Fibroblast of lung (primary cell): ENCODE results near the gene EN2.

Source experiments
- EZH2 ChIP-seq: IDR thresholded peaks from 2 replicates; pipeline ENCODE4 v1.5.1; 2012; ENCODE audit warnings: low read length, control low read depth, mild to moderate bottlenecking; ENCODE audit errors: missing control alignments
- TF ChIP-seq, protein P1 (sequence below), 2 donors: IDR thresholded peaks in 1 of 2; conservative IDR thresholded peaks in 1 of 2; 1 replicate in 1 of 2; 2 replicates in 1 of 2; pipeline ENCODE4 v1.5.1; 2011 to 2012; ENCODE audit warnings: low read length in 2 of 2, control low read depth in 1 of 2, inconsistent platforms in 1 of 2, low read depth in 1 of 2, mild to moderate bottlenecking in 1 of 2

DNA sequence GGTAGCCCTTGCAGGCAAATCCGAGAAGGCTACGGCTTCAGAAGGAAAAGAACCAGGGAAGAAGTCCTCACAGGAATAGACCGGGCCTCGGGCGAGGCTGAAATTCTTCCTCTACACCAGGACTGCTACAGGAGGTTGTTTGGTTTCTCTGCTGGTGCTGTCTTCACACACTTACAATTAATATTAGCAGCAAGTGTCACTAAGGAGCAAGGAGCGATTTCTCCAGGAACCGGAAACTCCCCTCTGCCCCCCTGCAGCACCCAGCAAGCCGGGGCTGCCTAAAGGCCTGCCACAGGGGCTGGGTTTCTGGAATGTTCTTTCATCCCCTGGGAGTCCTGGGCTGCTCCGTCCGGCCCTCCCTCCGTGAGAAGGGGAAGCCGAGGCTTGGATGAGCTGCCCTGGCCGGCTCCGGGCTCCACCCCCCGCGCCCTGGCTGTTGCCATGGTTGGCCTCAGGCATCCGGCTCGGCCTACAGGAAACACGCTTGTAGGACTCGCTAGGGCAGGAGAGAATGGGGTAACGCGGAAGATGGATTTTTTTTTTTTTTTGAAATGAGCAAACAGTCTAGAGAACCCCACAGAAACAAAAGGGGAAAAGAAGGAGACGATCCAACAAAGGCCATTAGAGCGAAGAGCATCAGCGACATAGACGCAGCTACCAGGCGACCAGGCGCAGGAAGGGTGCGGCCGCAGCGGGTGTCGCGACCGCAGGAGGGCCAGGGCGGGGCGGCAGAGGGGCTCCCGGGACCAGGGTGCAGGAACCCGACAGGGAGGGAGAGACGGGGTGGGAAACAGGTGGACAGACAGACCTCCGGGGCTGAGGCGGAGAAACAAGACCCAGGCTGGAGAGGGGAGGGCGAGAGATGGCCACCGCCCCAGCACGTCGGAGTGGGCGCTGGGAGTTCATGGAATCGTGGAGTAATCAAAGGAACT lies 33.0 kb downstream of the EN2 start:
- TF ChIP-seq, protein P1, sequence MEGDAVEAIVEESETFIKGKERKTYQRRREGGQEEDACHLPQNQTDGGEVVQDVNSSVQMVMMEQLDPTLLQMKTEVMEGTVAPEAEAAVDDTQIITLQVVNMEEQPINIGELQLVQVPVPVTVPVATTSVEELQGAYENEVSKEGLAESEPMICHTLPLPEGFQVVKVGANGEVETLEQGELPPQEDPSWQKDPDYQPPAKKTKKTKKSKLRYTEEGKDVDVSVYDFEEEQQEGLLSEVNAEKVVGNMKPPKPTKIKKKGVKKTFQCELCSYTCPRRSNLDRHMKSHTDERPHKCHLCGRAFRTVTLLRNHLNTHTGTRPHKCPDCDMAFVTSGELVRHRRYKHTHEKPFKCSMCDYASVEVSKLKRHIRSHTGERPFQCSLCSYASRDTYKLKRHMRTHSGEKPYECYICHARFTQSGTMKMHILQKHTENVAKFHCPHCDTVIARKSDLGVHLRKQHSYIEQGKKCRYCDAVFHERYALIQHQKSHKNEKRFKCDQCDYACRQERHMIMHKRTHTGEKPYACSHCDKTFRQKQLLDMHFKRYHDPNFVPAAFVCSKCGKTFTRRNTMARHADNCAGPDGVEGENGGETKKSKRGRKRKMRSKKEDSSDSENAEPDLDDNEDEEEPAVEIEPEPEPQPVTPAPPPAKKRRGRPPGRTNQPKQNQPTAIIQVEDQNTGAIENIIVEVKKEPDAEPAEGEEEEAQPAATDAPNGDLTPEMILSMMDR (conservative IDR thresholded peaks at IDR 0.05 in 1 of 2, IDR thresholded peaks at IDR 0.05 in 1 of 2; ENCODE audit: low read depth in 1 of 2, low read length in 2 of 2): no peak
- TF ChIP-seq EZH2: no peak
